Large intestine (tissue), 3 donors: ENCODE data around the gene PDE4D. TPM values are rescaled to one million over a fixed set of nuclear protein-coding genes. Genes with fewer than 3 reads are reported as not detected.
A peak's percentile ranks its signal among the peaks of the same experiment; 100 is the strongest.
"Not testable (repeated sequence)": the region's sequence is repeated elsewhere in the genome, so short reads cannot be mapped to it uniquely, and the experiment has no call there.

Source experiments
- DNase-seq, 2 donors: peaks; one replicate each; pipeline versions ENCODE4 v3.0.0 to v3.0.0-alpha.2; 2013
- H3K27ac ChIP-seq: one replicate; pipeline ENCODE4 v1.5.1; 2013; ENCODE audit warnings: low read length
- H3K27me3 ChIP-seq: 2 replicates; pipeline ENCODE4 v1.6.1; 2013; ENCODE audit warnings: low read length; ENCODE audit not compliant: control insufficient read depth, insufficient read depth
- H3K36me3 ChIP-seq: 2 replicates; pipeline ENCODE4 v1.6.1; 2013; ENCODE audit warnings: low read length; ENCODE audit not compliant: control insufficient read depth, insufficient read depth
- H3K4me1 ChIP-seq: one replicate; pipeline ENCODE4 v1.6.1; 2013; ENCODE audit warnings: low read length; ENCODE audit not compliant: control insufficient read depth, insufficient read depth
- H3K4me3 ChIP-seq: one replicate; pipeline ENCODE4 v1.5.1; 2013; ENCODE audit warnings: low read length
- H3K9me3 ChIP-seq: one replicate; pipeline ENCODE4 v1.6.1; 2013; ENCODE audit warnings: mild to moderate bottlenecking, low read depth, low read length, moderate library complexity; ENCODE audit not compliant: control insufficient read depth
- WGBS: methylation state at CpG from one replicate; pipeline ENCODE4 v1.1.5; 2013; ENCODE audit warnings: low lambda C conversion rate; ENCODE audit not compliant: insufficient coverage; 5-methylcytosine and 5-hydroxymethylcytosine counted together
- polyA plus RNA-seq: library from polyadenylated mRNA; unstranded; fragments of 120-200 nt; gene quantifications from one replicate; pipeline ENCODE4 v1.2.1, GENCODE V29; 2013

The PDE4D gene
- polyA plus RNA-seq, 1 donor: 13.5 TPM

DNA sequence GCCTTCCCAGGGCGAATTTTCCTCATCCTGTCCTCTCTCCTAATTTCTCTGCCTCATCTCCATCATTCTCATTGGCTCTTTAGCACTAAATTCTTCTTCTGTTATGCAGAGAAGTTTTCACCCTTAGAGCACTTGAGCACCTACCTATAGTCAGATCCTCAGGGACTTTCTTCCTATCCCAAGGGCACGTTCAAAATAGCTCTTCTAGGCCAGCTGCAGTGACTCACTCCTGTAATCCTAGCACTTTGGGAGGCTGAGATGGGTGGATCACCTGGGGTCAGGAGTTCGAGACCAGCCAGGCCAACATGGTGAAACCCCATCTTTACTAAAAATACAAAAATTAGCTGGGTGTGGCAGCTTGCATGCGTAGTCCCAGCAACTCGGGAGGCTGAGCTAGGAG is 320.0 kb downstream of the PDE4D start:
- H3K27ac ChIP-seq, DNase-seq, H3K9me3 ChIP-seq, H3K27me3 ChIP-seq, H3K4me3 ChIP-seq, H3K4me1 ChIP-seq, H3K36me3 ChIP-seq: not testable (repeated sequence)
- WGBS: no CpG with 5 or more reads among the region's 5 CpGs

DNA sequence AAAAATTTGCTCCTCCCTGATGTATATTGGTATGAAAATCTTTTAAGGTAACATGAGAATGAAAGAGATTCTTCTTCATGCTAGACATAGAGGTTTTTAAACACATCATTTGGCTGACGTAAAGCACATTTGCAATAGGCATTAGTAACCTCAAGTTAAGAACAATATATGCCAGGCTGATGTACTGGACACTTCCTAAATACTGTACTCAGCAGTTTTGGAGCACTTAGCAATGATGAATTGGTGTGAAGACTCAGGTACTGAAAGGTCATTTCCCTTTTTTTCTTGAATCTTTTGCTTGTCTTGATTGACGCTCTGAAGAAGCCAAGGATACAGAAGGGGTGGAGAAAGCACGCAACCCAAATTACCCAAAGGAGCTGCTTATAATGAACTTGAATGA is 322.5 kb downstream of the PDE4D start:
- Histone ChIP-seq H3K9me3 (no peaks in the 10 kb centered on the region), H3K36me3 (no peaks in the 10 kb centered on the region), H3K4me1 (peaks cover 2% of the 10 kb centered on the region), H3K27ac (no peak overlapping the region), H3K27me3 (no peaks in the 10 kb centered on the region), H3K4me3 (no peak overlapping the region)
- no peak for DNase-seq
- 100% methylated on average over 1 of the region's 3 CpGs for WGBS

DNA sequence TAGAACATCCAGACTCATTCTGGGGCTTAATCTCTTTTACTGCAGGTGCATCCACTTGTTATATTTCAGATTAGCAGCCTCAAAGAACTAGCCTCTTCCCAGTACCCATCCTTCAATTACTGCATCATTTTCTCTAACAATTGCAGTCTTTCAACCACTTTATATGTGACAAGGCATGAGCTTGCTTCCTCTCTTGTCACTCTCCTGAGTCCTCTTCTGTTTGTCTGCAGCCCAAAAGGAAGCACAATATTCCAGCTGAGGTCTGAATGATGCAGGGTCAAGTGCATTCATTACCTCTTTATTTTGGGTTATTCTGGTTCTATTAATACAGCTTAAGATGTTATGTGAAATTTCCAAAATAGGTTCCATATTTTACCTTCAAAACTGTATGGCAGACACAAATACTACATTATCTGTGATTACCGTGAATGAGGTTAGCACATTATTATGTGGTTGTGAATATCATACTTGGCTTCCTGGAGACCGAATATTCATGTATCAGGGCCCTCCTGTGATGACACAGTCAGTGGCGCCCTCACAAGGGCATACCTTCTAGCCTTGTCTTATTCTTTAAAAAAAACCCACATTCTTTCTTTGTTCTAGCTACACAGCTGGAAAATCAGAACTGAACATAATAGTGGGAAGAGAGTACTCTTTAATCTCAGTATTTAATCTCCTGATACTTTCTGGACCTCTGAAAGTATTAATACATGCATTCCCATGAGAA is 323.8 kb downstream of the PDE4D start:
- H3K27me3 ChIP-seq: no peaks in the 10 kb centered on the region
- H3K4me1 ChIP-seq: no peaks in the 10 kb centered on the region
- no peak overlapping the region for H3K4me3 ChIP-seq
- H3K36me3 ChIP-seq: no peaks in the 10 kb centered on the region
- H3K9me3 ChIP-seq: no peaks in the 10 kb centered on the region
- H3K27ac ChIP-seq: no peak overlapping the region
- DNase-seq: no peak
- WGBS: no CpG with 5 or more reads among the region's 3 CpGs

GRCh38 chr5:59569158-59569557 is 324.4 kb downstream of the PDE4D start:
- Histone ChIP-seq H3K4me1 (no peaks in the 10 kb centered on the region), H3K27ac (no peak overlapping the region), H3K9me3 (no peaks in the 10 kb centered on the region), H3K36me3 (no peaks in the 10 kb centered on the region), H3K27me3 (no peaks in the 10 kb centered on the region), H3K4me3 (no peak overlapping the region)
- no peak for DNase-seq
- 100% methylated on average over 2 of the region's 4 CpGs for WGBS

- H3K36me3 ChIP-seq: no peaks in the 10 kb centered on the region
- H3K9me3 ChIP-seq: no peaks in the 10 kb centered on the region
- WGBS: 100% methylated on average over 1 of the region's 2 CpGs
- DNase-seq: no peak
- H3K4me1 ChIP-seq: peaks cover 1% of the 10 kb centered on the region
- no peaks in the 10 kb centered on the region for H3K27me3 ChIP-seq
- H3K4me3 ChIP-seq: no peak overlapping the region
- no peak overlapping the region for H3K27ac ChIP-seq
Observed at GRCh38 chr5:59568161-59568560, 325.4 kb downstream of the PDE4D start.

DNA sequence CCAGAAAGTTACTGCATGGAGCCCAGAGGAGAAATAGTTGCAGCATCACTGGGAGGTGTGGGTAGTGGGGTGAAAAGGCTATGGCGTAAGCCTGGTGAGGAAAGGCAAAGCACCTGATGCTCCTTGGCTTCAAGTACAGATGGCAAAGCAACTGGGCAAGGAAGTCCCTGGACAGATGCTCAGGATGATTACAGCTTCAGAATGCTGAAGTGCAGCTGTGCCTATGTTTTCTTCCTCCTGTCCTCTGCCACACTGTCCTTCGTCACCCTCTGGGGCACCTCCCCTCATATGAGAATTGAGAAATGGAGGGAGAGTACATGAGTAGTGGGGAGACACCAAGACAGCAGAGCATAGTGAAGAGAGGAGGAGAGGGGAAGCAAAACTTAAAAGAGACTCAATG is 328.0 kb downstream of the PDE4D start:
- no peaks in the 10 kb centered on the region for H3K9me3 ChIP-seq
- H3K36me3 ChIP-seq: no peaks in the 10 kb centered on the region
- peaks cover 3% of the 10 kb centered on the region for H3K4me1 ChIP-seq
- H3K27ac ChIP-seq: no peak overlapping the region
- H3K4me3 ChIP-seq: no peak overlapping the region
- DNase-seq: no peak
- H3K27me3 ChIP-seq: no peaks in the 10 kb centered on the region
- 100% methylated on average over 1 of the region's 2 CpGs for WGBS

DNA sequence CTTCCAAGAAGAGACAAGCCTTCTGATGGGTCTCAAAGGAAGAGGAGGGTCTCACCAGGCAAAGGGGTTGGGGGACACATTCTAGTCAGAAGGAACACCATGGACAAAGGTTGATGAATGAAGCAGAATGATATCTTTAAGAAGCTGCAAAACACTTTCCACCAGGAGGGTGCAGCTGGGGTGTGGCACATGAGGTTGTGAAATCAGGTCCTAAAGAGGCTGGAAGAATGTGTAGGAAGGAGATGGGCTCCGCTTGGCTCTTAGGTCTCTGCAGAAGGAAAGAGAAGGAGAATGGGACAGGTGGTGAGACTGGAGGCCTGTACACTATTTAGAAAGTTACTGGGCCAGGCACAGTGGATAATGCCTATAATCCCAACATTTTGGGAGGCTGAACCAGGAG is 328.6 kb downstream of the PDE4D start:
- peak in 1 of 2 donors; percentile 47 for DNase-seq
- Histone ChIP-seq H3K9me3 (no peaks in the 10 kb centered on the region), H3K36me3 (no peaks in the 10 kb centered on the region), H3K27ac (no peak overlapping the region), H3K4me3 (no peak overlapping the region), H3K27me3 (no peaks in the 10 kb centered on the region), H3K4me1 (peaks cover 3% of the 10 kb centered on the region)
- WGBS: no CpG with 5 or more reads among the region's 1 CpG

DNA sequence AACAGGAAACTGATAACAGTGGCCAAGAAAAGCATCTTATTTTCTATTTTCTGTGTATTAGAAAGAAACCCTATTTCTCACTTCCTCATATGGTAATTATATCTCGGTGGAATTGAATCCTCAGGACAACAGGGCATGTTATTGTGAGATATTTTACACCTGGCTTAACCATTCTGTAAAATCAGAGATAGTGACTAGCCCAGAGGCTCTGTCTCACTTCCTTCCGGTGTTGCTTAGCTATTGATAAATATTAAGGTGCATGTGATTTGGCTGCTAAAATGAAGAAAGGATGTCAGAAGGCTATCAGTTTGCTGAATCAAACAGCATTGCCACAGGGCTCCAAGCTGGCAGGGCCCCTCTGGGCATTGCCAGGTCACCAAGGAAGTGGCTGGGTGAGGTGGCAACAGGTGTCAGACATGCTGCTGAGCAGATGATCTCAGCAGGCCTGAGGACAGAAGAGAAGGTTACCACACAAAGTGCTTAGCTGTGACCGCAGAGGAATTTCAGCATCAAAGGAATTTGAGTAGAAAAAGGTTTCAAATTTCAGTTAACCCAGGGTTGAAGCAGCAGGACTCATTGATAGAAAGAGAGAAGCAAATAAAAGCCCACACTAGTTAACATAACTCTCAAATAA is 330.7 kb downstream of the PDE4D start:
- Histone ChIP-seq H3K4me3 (no peak overlapping the region), H3K9me3 (no peaks in the 10 kb centered on the region), H3K27ac (no peak overlapping the region), H3K36me3 (no peaks in the 10 kb centered on the region), H3K4me1 (peaks cover 3% of the 10 kb centered on the region), H3K27me3 (no peaks in the 10 kb centered on the region)
- DNase-seq: peak; percentile 34 to 79
- no CpG with 5 or more reads among the region's 3 CpGs for WGBS

- Histone ChIP-seq H3K36me3 (no peaks in the 10 kb centered on the region), H3K27ac (no peak overlapping the region), H3K27me3 (no peaks in the 10 kb centered on the region), H3K4me3 (no peak overlapping the region), H3K9me3 (no peaks in the 10 kb centered on the region), H3K4me1 (peaks cover 3% of the 10 kb centered on the region)
- DNase-seq: no peak
- 20% methylated on average over 1 of the region's 2 CpGs for WGBS
Observed at GRCh38 chr5:59560553-59560952, 333.0 kb downstream of the PDE4D start.

DNA sequence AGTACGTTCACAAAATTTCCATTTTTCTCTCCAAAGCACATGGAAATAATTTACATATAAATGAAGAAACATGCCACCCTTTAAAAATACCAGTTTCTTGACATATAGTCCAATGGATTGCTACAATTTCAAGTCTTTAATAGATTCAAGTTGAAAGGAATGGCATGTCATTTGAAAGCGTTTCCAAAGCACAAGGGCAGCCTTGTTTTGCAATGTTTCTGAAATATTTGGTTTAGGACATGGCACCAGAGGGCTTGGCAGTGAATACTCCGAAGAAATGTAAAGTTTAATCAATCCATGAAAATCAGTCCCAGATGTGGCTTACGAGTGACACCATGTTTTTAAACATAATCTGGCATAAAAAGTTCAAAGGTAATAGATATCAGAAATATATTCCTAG is 333.7 kb downstream of the PDE4D start:
- Histone ChIP-seq H3K27ac (no peak overlapping the region), H3K27me3 (no peaks in the 10 kb centered on the region), H3K9me3 (no peaks in the 10 kb centered on the region), H3K4me3 (no peak overlapping the region), H3K36me3 (no peaks in the 10 kb centered on the region), H3K4me1 (peaks cover 3% of the 10 kb centered on the region)
- no peak for DNase-seq
- WGBS: 100% methylated on average over 1 of the region's 4 CpGs

DNA sequence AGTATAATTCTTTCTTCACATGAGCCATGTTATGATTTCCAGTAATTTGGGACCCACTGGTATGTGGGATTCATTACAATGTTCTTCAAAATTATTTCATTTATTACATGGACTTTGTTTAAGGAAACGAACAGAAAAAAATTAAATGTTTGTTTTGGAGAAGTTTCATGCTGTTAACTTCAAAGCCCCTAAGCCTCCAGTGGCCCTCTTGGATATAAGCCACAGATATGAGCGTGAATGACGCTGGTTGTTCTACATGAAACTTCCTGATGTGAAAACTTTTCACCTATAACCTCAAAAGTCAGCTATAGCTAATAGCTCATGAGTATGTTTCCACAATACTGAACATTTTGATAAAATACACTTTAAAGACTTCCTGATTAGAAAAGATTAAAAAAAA is 334.2 kb downstream of the PDE4D start:
- no peaks in the 10 kb centered on the region for H3K36me3 ChIP-seq
- no CpG with 5 or more reads among the region's 3 CpGs for WGBS
- no peak overlapping the region for H3K4me3 ChIP-seq
- H3K9me3 ChIP-seq: no peaks in the 10 kb centered on the region
- H3K27ac ChIP-seq: no peak overlapping the region
- no peaks in the 10 kb centered on the region for H3K27me3 ChIP-seq
- peaks cover 7% of the 10 kb centered on the region for H3K4me1 ChIP-seq
- DNase-seq: no peak
